ES-I3 (cell line): Measurements from ENCODE around the gene MAGEA3.
"Not testable (repeated sequence)": the region's sequence is repeated elsewhere in the genome, so short reads cannot be mapped to it uniquely, and the experiment has no call there.

ENCODE experiments used
- H3K36me3 ChIP-seq: 2 replicates; pipeline ENCODE4 v1.6.1; 2013; ENCODE audit warnings: mild to moderate bottlenecking, low read length, control low read depth, moderate library complexity; ENCODE audit not compliant: insufficient read depth
- H3K4me1 ChIP-seq: 2 replicates; pipeline ENCODE4 v1.6.1; 2013; ENCODE audit warnings: mild to moderate bottlenecking, control low read depth, low read length; ENCODE audit not compliant: insufficient read depth
- H3K9ac ChIP-seq: 2 replicates; pipeline ENCODE4 v1.6.1; 2013; ENCODE audit warnings: low read depth, mild to moderate bottlenecking, low read length, moderate library complexity
- H3K9me3 ChIP-seq: 2 replicates; pipeline ENCODE4 v1.6.1; 2013; ENCODE audit warnings: mild to moderate bottlenecking, low read length, moderate library complexity; ENCODE audit not compliant: control insufficient read depth, insufficient read depth

MAGEA3 gene

GRCh38 chrX:152713815-152714787 lies 15.5 kb downstream of the MAGEA3 start, which contains the start of gene MAGEA2B:
Gene MAGEA2B (plus strand): TSS chrX:152714628. CDS start chrX:152717107, 2,479 bp downstream.
- not testable (repeated sequence) for H3K36me3 ChIP-seq, H3K4me1 ChIP-seq, H3K9ac ChIP-seq, H3K9me3 ChIP-seq

GRCh38 chrX:152725409-152725808 lies 26.8 kb downstream of the MAGEA3 start:
- H3K9me3 ChIP-seq, result no peaks in the 10 kb centered on the region

GRCh38 chrX:152733261-152733975 lies 34.8 kb downstream of the MAGEA3 start, which contains the start of the genes CSAG1 and MAGEA12:
Gene CSAG1 (minus strand): TSS chrX:152733721. CDS start chrX:152732460, 1,261 bp downstream.
Gene MAGEA12 (plus strand): TSS chrX:152733757. CDS start chrX:152736162, 2,405 bp downstream.
- Histone ChIP-seq H3K9me3 (no peaks in the 10 kb centered on the region), H3K9ac (no peak within 1 kb of the TSS), H3K4me1 (no peaks in the 10 kb centered on the region), H3K36me3 (no peaks in the 10 kb centered on the region)

More at GRCh38 chrX:152725409-152725808, 26.8 kb downstream of the MAGEA3 start:
- H3K36me3 ChIP-seq, result no peaks in the 10 kb centered on the region
- H3K9ac ChIP-seq, result no peak overlapping the region
- H3K4me1 ChIP-seq, result no peaks in the 10 kb centered on the region

- H3K4me1 ChIP-seq, H3K9ac ChIP-seq, H3K9me3 ChIP-seq, H3K36me3 ChIP-seq: not testable (repeated sequence)
Measured at GRCh38 chrX:152734143-152734858, 35.7 kb downstream of the MAGEA3 start.

GRCh38 chrX:152735101-152735500 lies 36.5 kb downstream of the MAGEA3 start:
- no peaks in the 10 kb centered on the region for H3K9me3 ChIP-seq
- H3K4me1 ChIP-seq, result no peaks in the 10 kb centered on the region
- no peak overlapping the region for H3K9ac ChIP-seq
- H3K36me3 ChIP-seq, result no peaks in the 10 kb centered on the region

- H3K4me1 ChIP-seq, result no peaks in the 10 kb centered on the region
- no peaks in the 10 kb centered on the region for H3K9me3 ChIP-seq
- no peak overlapping the region for H3K9ac ChIP-seq
- H3K36me3 ChIP-seq, result no peaks in the 10 kb centered on the region
Measured at GRCh38 chrX:152735860-152736511, 37.4 kb downstream of the MAGEA3 start.

GRCh38 chrX:152736528-152736927 lies 37.9 kb downstream of the MAGEA3 start:
- not testable (repeated sequence) for H3K9me3 ChIP-seq, H3K36me3 ChIP-seq, H3K9ac ChIP-seq, H3K4me1 ChIP-seq

- no peak overlapping the region for H3K9ac ChIP-seq
- H3K4me1 ChIP-seq, result no peaks in the 10 kb centered on the region
- no peaks in the 10 kb centered on the region for H3K9me3 ChIP-seq
- no peaks in the 10 kb centered on the region for H3K36me3 ChIP-seq
Measured at GRCh38 chrX:152738560-152738959, 40.0 kb downstream of the MAGEA3 start.
